ENCODE data around the gene SMARCC1.

SMARCC1 gene

DNA sequence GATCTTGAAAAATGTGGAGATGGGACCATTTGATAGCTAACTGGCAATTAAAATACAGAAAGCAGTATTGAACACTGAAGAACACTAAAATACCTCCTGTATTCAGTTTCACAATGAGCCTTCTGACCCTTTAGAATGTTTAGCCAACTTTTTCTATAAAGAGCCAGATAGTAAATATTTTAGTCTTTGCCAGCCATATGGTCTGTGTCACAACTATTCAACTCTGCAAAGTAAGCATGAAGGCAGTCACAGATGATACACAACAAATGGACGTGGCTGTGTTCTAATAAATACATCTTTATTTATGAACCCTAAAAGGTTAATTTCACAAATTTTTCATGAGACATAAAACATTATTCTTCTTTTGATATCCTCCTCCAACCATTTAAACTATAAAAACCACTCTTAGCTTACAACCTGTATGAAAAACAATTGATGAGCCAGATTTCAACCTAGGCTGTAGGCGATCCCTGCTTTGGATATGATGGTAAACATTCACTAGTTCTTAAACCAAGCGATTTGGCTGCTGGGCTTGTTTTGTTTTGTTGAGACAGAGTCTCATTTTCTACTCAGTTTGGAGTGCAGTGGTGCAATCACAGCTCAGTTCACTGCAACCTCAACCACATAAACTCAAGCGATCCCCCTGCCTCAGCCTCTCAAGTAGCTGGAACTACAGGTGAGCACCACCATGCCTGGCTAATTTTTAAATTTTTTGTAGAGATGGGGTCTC is 189.5 kb downstream of the SMARCC1 start:
- no peak overlapping the region for H3K27ac ChIP-seq (ENCODE audit: extremely low read depth, low read depth, low read length)
- peaks cover 3 to 58% of the 10 kb centered on the region in 2 experiments; a peak in 2 of 3 replicates for H3K36me3 ChIP-seq (ENCODE audit: control insufficient read depth in 2 of 2, insufficient read depth in 1 of 2, low read length in 2 of 2)
- CTCF ChIA-PET: no interaction called here
- TF ChIP-seq ZNF335 (tag by site-specific recombination; conservative IDR thresholded peaks at IDR 0.05) (no peak), ZSCAN30 (tag by site-specific recombination; IDR thresholded peaks at IDR 0.05) (no peak), TRIM28 (IDR thresholded peaks at IDR 0.05; ENCODE audit: borderline replicate concordance, low read length) (no peak), ZBTB7A (tag by site-specific recombination; IDR thresholded peaks at IDR 0.05; ENCODE audit: low read depth) (no peak), ZNF214 (tag by site-specific recombination; IDR thresholded peaks at IDR 0.05; ENCODE audit: borderline replicate concordance) (no peak), ZNF155 (tag by site-specific recombination; IDR thresholded peaks at IDR 0.05) (no peak), ZNF157 (tag by site-specific recombination; IDR thresholded peaks at IDR 0.05) (no peak), ZNF777 (tag by site-specific recombination; IDR thresholded peaks at IDR 0.05; ENCODE audit: borderline replicate concordance) (no peak), ZNF302 (tag by site-specific recombination; IDR thresholded peaks at IDR 0.05; ENCODE audit: low read depth) (no peak), GLIS2 (tag by site-specific recombination; IDR thresholded peaks at IDR 0.05) (no peak), FEZF1 (tag by site-specific recombination; IDR thresholded peaks at IDR 0.05) (no peak), ZNF555 (tag by site-specific recombination; conservative IDR thresholded peaks at IDR 0.05) (no peak), SCRT1 (tag by site-specific recombination; IDR thresholded peaks at IDR 0.05; ENCODE audit: borderline replicate concordance) (no peak), ZBTB8A (tag by site-specific recombination; IDR thresholded peaks at IDR 0.05) (no peak)
- TF ChIP-seq, protein P1, sequence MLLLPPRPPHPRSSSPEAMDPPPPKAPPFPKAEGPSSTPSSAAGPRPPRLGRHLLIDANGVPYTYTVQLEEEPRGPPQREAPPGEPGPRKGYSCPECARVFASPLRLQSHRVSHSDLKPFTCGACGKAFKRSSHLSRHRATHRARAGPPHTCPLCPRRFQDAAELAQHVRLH (tag by site-specific recombination; IDR thresholded peaks at IDR 0.05): no peak
- TF ChIP-seq, protein P2, sequence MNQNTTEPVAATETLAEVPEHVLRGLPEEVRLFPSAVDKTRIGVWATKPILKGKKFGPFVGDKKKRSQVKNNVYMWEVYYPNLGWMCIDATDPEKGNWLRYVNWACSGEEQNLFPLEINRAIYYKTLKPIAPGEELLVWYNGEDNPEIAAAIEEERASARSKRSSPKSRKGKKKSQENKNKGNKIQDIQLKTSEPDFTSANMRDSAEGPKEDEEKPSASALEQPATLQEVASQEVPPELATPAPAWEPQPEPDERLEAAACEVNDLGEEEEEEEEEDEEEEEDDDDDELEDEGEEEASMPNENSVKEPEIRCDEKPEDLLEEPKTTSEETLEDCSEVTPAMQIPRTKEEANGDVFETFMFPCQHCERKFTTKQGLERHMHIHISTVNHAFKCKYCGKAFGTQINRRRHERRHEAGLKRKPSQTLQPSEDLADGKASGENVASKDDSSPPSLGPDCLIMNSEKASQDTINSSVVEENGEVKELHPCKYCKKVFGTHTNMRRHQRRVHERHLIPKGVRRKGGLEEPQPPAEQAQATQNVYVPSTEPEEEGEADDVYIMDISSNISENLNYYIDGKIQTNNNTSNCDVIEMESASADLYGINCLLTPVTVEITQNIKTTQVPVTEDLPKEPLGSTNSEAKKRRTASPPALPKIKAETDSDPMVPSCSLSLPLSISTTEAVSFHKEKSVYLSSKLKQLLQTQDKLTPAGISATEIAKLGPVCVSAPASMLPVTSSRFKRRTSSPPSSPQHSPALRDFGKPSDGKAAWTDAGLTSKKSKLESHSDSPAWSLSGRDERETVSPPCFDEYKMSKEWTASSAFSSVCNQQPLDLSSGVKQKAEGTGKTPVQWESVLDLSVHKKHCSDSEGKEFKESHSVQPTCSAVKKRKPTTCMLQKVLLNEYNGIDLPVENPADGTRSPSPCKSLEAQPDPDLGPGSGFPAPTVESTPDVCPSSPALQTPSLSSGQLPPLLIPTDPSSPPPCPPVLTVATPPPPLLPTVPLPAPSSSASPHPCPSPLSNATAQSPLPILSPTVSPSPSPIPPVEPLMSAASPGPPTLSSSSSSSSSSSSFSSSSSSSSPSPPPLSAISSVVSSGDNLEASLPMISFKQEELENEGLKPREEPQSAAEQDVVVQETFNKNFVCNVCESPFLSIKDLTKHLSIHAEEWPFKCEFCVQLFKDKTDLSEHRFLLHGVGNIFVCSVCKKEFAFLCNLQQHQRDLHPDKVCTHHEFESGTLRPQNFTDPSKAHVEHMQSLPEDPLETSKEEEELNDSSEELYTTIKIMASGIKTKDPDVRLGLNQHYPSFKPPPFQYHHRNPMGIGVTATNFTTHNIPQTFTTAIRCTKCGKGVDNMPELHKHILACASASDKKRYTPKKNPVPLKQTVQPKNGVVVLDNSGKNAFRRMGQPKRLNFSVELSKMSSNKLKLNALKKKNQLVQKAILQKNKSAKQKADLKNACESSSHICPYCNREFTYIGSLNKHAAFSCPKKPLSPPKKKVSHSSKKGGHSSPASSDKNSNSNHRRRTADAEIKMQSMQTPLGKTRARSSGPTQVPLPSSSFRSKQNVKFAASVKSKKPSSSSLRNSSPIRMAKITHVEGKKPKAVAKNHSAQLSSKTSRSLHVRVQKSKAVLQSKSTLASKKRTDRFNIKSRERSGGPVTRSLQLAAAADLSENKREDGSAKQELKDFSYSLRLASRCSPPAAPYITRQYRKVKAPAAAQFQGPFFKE (tag by site-specific recombination; IDR thresholded peaks at IDR 0.05; ENCODE audit: borderline replicate concordance): no peak
- POLR2A ChIA-PET: no interaction called here
- no peaks in the 10 kb centered on the region for H3K4me1 ChIP-seq (ENCODE audit: control insufficient read depth, insufficient read depth, low read length)
- H3K4me3 ChIP-seq (ENCODE audit: low read depth, low read length): no peak overlapping the region
- no peaks in the 10 kb centered on the region for H3K9me3 ChIP-seq (ENCODE audit: control insufficient read depth, insufficient read depth, low read depth, low read length)

DNA sequence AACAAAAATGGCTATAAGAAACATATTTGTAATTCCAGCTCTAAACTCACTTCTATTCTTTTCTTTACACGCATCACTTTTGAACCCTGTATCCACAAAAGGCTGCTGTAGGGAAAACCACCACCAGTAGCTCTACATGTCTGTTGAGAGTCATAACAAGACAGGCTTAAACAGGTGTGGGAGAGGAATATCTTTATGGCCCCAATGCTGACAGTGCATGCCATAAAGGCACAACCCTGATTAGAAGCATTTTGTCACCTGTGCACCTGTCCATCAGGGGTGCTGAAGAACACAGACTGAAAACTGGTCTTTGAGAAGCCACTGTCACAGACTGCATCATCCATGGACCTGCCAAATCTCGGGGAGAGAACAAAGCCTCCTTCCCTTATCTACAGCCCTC is 191.5 kb downstream of the SMARCC1 start:
- no peak for TF ChIP-seq ZNF521 (tag by site-specific recombination; IDR thresholded peaks at IDR 0.05)

More for the DNA sequence above, 191.5 kb downstream of the SMARCC1 start:
- Histone ChIP-seq H3K4me1 (ENCODE audit: control insufficient read depth, insufficient read depth, low read length) (no peaks in the 10 kb centered on the region), H3K4me3 (ENCODE audit: low read depth, low read length) (no peak overlapping the region), H3K36me3 (ENCODE audit: control insufficient read depth in 2 of 2, insufficient read depth in 1 of 2, low read length in 2 of 2) (peaks cover 3 to 77% of the 10 kb centered on the region in 2 experiments; a peak in 2 of 3 replicates), H3K9me3 (ENCODE audit: control insufficient read depth, insufficient read depth, low read depth, low read length) (no peaks in the 10 kb centered on the region), H3K27ac (ENCODE audit: extremely low read depth, low read depth, low read length) (no peak overlapping the region)
- ChIA-PET CTCF (interaction anchor here (0.6 kb wide), 1 partner anchor 657 kb away, joined by 3 read pairs; no protein-coding TSS in a partner anchor), POLR2A (no interaction called here)
